NCI-H446 treated with DMSO at 0.1 percent for 48 hours (cell line): ENCODE data around the gene EXOC3L1.

ENCODE experiments used
- DNase-seq: peaks from one replicate; lab custom pipeline; 2025; lab: John Stamatoyannopoulos, UW

Gene EXOC3L1

DNA sequence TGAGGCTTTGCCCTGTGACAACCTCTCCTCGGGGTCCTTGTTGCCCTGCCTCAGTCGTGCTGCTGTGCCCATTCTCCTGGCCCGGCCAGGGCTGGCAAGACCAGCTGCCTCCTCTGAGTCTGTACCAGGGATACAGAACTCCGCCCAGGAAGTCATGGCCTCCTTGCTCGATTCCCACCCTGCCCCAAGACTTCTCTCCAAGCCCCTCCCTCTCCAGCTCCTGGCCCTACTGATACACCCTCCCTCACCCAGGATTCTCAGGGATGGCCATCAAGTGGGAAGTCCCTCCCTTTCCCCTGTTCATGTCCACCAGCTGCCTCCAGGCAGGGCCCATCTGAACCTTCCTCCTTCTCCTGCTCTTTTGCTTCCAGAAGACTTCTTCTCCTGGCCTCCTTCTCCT is 25.8 kb upstream of the EXOC3L1 start:
- no peak for DNase-seq

DNA sequence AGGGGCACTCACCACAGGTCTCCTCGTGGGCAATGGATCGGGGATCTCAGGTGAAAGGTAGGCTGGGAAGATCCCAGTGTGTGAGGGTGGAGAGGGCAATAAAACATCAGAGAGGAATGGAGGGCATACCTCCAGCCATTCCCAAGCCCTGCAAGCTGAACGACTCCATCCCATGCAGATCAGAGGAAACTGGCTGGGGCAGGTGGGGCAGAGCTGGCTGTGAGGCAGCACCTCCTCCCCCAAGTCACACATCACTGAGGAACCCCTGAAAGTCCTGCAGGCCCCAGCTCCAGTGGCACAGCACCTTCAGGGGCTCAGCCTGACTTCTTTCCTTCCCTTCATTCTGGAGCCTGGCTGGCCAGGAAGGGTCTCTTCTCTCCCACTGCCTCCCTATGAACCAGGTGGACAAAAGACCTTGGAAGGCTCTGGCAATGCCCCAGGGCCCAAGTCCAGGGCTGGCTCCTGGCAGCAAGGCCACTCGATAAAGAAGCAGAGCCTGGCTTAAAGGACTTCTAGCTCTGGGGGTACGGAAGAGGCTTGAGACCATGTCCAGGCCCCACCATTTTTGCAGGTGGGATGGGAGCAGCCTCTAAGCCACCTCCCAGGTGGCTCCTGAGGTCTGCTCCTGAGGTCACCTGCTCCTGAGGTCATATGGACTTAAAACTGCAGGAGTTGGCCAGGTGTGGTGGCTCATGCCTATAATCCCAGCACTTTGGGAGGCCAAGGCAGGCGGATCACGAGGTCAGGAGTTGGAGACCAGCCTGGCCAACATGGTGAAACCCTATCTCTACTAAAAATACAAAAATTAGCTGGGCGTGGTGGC is 23.5 kb upstream of the EXOC3L1 start:
- DNase-seq, result no peak

DNA sequence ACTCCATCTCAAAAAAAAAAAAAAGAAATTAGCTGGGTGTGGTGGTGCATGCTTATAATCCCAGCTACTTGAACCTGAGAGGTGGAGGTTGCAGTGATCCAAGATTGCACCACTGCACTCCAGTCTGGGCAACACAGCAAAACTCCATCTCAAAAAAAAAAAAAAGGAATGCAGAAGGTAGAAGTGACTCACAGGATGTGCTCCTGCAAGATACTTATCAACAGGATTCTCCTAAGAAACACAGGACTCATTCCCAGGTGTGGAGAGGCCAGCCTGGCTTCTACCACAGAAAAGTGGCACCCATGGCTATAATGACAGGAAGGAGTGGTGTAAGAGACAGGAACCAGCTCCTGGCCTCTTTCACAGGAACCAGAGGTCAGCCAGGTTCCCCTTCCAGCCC is 22.8 kb upstream of the EXOC3L1 start:
- no peak for DNase-seq

DNA sequence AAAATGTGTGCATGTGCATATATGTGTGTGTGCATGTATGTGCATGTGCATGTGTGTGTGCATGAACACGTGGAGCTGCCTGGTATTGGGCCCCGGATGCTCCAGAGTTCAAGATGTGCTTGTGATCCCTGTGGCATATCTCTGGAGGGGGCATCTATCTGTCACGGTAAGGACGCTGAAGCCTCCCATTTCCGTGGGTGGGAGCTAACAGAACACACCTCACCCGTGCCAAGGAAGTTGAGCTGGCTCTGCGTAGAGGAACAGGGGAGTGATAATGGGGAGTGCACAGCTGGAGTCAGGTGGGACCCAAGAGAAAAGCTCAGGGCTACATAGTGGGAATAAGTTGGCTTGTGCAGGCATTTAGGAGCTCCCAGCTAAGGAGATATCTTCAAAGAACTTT is 21.7 kb upstream of the EXOC3L1 start:
- no peak for DNase-seq

DNA sequence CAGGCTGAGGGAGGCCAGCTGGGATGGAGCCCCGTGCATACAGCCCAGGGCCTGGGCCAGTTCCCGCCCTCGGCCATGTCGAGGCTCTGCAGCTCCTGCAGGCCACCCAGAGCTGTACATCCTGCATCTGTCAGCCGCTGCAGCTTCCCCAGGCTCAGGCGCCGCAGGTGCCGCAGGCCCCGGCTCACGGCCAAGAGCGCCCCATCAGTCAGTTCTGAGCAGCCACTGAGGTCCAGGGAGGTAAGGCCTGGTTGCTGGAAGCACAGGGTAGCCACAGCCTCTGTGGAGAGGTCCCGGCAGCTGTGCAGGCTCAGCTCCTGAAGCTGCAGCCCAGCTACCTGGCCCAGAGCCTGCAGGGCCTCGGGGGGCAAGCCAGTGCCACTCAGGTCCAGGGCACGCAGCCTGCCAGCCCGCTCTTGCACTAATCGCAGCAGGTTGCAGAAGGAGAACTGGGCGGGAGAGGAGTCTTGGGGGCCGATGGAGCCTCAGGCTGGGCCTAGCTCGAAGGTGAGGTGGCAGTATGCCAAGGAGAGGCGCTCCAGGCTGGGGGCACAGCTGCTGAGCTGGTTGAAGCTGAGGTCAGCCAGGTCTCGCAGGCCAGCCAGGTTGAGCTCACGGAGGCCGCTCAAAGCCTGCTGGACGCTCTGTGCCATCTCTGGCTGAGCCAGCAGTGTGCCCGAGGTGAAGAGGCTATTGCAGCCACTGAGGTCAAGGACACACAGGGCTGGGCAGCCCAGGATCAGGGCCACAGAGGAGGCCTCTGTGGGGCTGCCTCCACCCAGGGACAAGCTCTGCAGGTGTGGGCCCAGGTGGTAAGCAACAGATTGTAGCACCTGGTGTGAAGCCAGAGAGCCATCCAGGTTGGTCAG is 20.4 kb upstream of the EXOC3L1 start:
- DNase-seq, result no peak

DNA sequence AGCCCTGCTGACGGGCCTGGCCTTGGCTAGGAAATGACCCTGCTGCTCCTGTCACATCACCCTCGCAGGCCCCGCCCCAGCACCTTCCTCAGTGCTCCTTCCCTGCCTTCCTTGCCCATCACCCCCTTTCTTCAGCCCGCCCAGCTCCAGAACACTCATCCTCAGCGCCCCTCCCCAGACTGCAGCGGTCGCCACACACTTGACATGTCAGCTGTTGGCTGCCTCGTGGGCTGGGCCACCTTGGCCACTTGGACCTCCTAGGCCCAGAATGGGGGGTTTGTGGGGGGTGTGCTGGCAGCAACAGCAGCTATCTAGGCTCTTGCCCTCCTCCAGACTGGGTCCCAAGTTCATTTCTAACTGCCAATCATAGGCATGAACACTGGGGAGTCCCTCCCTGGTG is 19.6 kb upstream of the EXOC3L1 start:
- DNase-seq, result no peak

DNA sequence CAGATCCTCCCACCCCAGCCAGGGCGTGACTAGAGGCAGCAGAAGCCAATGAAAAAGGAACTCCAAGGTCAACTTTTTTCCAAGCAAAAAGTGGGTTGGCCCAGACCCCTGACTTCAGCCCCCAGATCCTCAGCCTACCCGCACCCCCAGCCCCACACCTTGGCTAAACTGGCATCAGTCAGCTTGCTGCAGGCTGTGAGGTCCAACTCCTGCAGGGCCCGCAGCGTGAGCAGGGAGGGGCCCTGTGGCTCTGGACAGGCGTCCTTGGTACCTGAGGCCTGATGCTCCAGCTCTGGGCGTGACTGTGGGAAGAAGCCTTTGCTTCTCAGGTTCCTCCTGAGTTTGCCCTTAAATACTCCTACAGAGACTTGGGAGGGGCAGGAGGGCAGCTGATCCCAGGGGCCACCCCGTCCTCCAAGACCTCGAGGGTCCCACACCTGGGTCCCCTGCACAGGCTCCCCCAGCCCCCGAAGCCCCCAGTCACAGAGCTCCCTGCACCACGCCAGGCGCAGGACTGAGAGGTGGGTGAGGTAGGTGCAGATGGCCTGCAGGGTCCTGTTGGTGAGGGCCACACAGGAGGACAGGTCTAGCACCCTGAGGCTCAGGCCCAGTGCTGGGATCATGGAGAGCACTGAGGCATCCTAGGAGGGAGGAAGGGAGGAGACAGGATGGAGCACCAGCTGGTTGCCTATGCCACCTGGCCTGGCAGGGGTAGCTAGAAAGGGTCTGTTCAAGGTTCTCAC is 18.4 kb upstream of the EXOC3L1 start:
- DNase-seq, result no peak

DNA sequence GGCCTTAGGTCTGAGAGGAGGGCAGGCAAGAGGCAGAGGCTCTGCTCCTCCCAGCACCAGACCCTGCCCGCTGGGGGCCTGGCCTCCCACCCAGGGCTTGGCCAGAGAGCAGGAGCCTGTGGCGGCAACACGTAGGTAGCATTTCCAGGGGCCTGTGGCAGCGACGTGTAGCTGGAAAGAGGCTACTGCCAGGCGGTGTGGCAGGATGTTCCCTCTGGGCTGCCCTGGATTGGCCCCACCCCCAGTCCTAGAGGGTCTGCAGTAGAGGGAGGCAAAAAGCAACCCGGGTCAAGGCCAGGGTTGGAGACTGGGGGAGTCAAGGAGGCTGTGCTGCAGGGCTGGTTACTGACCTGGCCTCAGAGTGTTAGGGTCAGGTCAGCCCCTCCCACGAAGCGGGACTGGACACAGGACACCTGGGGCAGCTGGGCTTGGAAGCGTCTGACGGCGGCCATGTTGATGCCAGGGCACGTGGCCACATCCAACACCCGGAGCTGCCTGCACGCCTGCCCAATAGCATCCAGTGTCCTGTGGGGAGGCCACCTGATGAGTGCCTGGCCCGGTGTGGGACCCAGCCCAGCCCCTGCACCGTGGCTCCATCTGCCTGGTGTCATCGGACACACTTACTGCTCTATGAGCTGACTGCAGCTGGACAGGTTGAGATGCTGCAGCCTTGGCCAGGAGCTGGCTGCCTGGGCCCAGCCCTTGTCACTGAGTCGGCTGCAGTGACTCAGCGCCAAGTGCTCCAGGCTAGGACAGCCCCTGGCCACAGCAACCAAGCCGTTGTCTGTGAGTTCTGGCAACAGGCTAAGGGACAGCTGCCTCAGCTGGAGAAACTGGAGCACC is 17.5 kb upstream of the EXOC3L1 start:
- DNase-seq, result no peak

DNA sequence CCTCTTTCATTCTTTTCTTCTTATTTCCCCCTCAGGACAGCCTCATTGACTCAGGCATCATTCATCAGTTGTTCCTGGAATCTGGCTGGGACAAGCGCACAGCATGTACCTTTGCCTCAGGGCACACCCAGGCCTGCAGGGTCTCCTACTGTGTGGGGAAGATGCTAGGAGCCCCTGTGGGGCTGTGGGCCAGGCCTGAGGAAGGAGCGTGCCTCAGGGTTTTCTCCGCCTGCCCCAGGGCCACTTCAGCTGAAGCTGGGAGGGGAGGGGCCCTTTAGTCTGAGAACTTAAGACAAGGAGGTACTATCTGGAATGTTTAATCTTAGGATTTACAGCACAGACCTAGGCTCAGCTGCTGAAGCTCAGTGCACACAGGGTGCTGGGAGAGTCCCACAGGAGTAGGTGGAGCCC is 16.9 kb upstream of the EXOC3L1 start:
- no peak for DNase-seq

DNA sequence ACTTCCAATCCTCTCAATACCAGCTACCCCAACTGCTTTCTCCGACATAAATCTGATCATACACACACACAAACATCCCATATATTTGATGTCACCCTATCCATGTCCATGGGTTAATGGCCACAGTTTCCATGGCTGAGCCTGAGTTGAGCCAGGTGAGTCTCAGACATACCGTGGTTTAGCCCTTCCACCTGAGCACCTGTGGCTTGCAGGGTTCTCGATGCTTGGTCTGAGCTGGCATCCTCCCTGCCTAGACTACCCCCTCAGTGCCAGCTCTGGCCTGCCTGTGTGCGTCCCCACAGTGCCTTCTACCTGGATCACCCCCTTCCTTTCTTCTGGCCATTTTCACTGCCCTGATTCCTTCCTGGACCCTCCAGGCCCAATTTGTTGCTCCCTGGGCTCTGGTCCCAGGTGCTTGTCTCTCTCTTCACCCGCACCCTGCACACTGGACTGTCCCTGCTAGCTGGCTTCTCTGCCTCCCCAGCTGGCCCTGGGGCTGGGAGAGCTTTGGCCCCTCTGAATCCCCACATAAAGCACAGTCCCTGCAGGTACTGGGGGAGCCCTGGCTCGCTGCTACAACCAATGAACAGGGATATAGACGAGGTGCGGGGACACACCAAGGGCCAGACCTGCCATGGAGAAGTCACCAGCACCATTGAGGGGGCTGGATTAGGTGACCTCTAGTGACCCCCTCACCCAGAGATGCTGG is 16.3 kb upstream of the EXOC3L1 start:
- DNase-seq, result no peak

DNA sequence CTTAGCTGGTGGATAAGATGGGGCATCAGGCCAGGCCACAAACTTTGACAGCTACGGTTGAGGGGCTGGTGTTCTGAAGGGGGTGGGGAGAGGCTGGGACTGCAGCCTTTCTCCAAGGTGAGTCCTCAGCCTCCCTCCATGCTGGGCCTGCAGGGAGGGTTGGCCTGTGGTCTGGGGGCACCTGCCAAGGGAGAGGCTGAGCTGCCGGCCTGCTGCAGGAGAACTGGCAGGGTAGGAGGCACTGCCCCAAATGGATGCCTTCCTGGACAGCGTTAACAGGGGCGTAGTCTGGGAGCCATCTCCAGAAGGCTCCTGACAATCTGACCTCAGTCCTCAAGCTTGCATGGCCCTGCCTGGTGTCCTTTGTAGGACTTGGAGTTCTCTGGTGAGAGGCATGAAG is 14.1 kb upstream of the EXOC3L1 start:
- DNase-seq, result no peak

DNA sequence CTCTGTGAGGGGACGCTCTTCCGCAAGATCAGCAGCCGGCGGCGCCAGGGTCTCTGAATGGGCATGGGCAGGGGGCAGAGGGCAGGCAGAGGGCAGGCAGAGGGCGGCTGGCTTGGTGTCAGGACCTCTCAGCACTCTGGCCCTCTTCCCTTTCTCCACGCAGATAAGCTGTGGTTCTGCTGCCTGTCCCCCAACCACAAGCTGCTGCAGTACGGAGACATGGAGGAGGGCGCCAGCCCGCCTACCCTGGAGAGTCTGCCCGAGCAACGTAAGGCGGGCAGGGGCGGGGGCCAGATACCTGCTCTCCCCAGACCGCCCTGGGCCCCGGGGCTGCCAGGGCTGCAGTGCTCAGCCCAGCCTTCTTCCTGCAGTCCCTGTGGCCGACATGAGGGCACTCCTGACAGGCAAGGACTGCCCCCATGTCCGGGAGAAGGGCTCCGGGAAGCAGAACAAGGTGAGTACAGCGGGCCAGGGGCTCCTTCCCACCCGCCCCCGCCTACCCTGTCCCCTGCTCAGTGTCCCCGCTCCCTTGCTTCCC is 13.1 kb upstream of the EXOC3L1 start:
- DNase-seq, result no peak

DNA sequence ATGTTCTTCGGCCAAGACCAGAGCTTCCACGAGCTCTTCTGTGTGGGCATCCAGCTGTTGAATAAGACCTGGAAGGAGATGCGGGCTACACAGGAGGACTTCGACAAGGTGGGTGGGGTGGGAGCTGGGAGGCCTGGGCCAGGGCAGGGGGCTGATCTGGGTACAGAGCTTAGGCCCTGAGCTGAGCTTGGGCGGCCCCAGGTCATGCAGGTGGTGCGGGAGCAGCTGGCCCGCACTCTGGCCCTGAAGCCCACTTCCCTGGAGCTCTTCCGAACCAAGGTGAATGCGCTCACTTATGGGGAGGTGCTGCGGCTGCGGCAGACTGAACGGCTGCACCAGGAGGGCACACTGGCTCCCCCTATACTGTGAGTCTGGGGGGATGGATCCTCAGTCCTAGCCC is 12.5 kb upstream of the EXOC3L1 start:
- no peak for DNase-seq

DNA sequence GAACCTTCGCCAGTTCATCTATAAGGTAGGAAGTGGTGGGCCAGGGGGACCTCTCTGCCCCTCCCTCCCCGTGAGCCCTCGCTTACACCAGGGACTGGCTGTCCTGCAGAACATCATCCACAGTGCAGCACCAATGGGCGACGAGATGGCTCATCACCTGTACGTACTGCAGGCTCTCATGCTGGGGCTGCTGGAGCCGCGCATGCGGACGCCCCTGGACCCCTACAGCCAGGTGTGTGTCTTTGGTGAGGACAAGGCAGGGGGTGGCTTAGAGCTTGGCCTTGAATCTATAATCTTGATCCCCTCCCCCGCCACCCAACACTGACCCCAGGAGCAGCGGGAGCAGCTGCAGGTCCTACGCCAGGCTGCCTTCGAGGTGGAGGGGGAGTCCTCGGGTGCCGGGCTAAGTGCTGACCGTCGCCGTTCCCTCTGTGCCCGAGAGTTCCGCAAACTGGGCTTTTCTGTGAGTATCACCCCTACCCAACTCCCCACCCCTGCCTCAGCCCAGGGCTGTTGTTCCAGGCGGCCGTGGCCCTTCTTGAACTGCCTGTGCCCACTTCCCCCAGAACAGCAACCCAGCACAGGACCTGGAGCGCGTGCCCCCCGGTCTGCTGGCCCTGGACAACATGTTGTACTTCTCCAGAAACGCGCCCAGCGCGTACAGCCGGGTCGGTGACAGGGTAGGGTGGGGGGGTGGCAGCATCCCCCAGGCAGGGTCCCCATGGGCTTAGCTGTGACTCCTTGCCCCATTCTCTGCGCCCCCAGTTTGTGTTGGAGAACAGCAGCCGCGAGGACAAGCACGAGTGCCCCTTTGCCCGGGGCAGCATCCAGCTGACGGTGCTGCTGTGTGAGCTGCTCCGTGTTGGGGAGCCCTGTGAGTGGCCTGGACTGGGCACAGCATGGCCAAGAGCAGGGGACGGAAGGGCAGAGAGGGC is 11.7 kb upstream of the EXOC3L1 start:
- no peak for DNase-seq

DNA sequence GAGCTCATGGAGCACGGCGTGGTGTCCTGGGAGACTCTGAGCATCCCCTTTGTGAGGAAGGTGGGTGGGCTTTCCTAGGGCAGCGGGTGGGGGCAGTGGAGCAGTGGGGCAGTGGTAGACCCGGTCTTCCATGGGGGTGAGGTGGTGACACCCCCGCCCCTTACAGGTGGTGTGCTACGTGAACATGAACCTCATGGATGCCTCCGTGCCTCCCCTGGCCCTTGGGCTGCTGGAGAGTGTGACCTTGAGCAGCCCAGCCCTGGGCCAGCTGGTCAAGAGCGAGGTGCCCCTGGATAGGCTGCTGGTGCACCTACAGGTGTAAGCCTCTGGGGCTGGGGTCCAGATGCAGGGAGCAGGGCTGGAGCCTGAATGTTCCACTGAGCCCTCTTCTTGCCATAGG is 10.6 kb upstream of the EXOC3L1 start:
- no peak for DNase-seq

DNA sequence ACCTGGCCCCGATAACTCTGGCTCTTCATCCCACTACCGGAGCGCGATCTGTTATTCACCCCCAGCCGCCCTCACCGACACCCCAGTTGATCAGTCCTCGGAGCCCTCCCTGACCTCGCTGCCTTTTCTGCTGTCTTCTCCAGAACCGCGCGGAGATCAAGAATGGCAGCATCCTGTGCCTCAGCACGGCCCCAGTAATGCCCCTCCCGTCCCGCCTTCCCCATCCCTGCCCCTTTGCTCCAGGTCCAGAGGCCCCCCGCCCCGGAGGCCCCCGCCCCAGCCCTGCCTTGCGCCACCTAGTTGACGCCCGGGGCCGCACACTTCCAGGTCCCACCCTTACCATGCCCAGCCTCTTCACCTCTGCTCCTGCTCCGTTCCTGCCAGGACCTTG is 9.9 kb upstream of the EXOC3L1 start:
- no peak for DNase-seq

DNA sequence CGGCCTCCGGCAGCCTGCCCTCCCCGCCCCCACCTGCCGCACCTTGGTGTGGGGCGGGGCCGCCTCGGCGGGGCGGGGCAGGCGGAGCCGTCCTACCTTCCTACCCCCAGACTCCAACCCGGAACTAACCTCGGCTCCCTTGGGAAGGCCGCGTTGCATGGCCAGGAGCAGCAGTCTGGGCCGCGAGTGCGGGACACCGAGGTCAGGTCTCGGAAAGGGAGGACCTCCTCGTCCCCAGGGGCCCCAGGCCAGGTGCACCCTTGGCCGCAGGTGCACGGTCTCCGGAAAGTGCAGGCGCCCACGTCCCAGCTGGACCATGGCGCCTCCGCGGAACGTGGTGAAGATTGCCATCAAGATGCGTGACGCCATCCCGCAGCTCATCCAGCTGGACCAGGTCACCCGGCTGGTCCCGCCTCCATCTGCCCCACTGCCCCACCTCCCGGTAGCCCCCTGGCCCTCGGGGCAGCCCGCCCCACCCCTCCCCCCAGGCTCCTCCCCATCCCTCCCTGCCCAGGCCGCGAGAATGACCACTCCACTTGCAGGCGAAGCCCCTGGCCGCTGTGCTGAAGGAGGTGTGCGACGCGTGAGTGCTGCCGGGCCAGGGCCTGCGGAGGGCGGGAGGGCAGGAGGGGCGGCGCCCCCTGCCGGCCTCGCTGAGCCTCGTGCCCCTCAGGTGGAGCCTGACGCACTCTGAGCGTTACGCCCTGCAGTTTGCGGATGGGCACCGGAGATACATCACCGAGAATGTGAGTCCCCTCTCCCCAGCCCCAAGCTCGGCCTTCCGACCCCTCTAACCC is 9.3 kb upstream of the EXOC3L1 start, which contains the start of gene ELMO3:
ELMO3 (plus strand) TSS at position 121 of the 797 bp plus-strand sequence; CDS start at position 317, 196 bp downstream.
- no peak for DNase-seq

DNA sequence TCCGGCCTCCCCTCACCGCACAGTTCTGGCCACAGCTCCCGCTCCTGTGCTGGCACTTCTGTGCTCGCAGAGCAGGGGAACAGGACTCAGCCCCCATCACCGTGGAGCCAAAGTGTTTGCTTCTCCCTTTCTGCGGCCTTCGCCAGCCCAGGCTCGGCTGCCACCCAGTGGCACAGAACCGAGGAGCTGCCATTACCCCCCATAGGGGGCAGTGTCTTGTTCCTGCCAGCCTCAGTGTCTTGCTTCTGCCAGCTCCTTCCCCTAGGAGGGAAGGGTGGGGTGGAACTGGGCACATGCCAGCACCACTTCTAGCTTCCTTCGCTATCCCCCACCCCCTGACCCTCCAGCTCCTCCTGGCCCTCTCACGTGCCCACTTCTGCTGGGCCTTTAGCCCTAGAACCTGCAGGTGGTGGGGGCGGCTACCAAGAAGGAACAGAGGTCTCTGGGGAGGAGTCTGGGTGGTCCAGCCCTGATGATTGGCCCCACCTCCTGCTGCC is 8.3 kb upstream of the EXOC3L1 start:
- no peak for DNase-seq
